Pancreas (tissue), 10 donors: ENCODE data around the gene TRIM68. TPM values are rescaled to one million over a fixed set of nuclear protein-coding genes. Genes with fewer than 3 reads are reported as not detected.

Experiments
- ATAC-seq, 4 donors: fragments of 200-7000 bp; cut with Tn5 transposase; one replicate each; pipeline versions ENCODE4 v1.8.0 to v1.9.1; 2020; ENCODE audit warnings: mild to moderate bottlenecking in 4 of 4, moderate library complexity in 4 of 4
- DNase-seq, 6 donors: peaks; one replicate each; pipeline ENCODE4 v3.0.0-alpha.2; 2020
- FAIRE-seq: peaks from 2 replicates; lab custom pipeline; 2012; peaks lifted over from hg19 to GRCh38; lab: Jason Lieb, UNC
- H3K27ac ChIP-seq, 4 donors: fragments of 200-600 bp; sonication (generic); 1 replicate in 3 of 4; 2 replicates in 1 of 4; pipeline versions ENCODE4 v1.5.0 to v1.8.0; 2020
- H3K27me3 ChIP-seq, 4 donors: fragments of 200-600 bp; one replicate each; pipeline ENCODE4 v1.8.0; 2021
- H3K36me3 ChIP-seq, 3 donors: fragments of 200-600 bp; sonication (generic) in 1 of 3; one replicate each; pipeline versions ENCODE4 v1.5.0 to v1.8.0; 2020 to 2021
- H3K4me1 ChIP-seq, 3 donors: fragments of 200-600 bp; one replicate each; pipeline ENCODE4 v1.8.0; 2021
- H3K4me3 ChIP-seq, 4 donors: fragments of 200-600 bp; sonication (generic) in 2 of 4; one replicate each; pipeline versions ENCODE4 v1.5.0 to v1.8.0; 2020 to 2021
- H3K9me3 ChIP-seq, 4 donors: fragments of 200-600 bp; one replicate each; pipeline ENCODE4 v1.8.0; 2021
- WGBS, 2 donors: extraction: QIAGEN DNeasy Blood & Tissue Kit; methylation state at CpG; one replicate each; pipeline ENCODE4 v1.1.7; 2013; 5-methylcytosine and 5-hydroxymethylcytosine counted together
- intact Hi-C, 3 donors: fragments of 100-400 bp; cut with DNase I; formaldehyde crosslinking; loops; one replicate each; pipeline versions ENCODE4 v1.11.1 to v1.14.2; 2022
- polyA plus RNA-seq, 2 donors: library from polyadenylated mRNA; stranded (reverse); fragments of 200-250 nt; gene quantifications; one replicate each; pipeline ENCODE4 v1.2.3, GENCODE V29; 2013
- total RNA-seq, 6 donors: library from RNA; stranded (reverse); fragmentation: NEBNext Ultra II Directional in 4 of 6; extraction: Animal tissue kit (Norgen Biotek cat#: 25700) in 4 of 6; gene quantifications; one replicate each; pipeline versions ENCODE4 v1.2.1 to v1.2.4, GENCODE V29; 2021 to 2023
- TF ChIP-seq, protein P1 (sequence below), 4 donors: fragments of 200-600 bp; sonication (generic) in 3 of 4; IDR thresholded peaks; one replicate each; pipeline versions ENCODE4 v1.5.0 to v1.8.0; 2021; ENCODE audit warnings: antibody characterized with exemption in 4 of 4
- donor health status: healthy with polysubstance abuse.
- donor health status: DM: no; HTN: no; CAD: no; lungs with moderate emphysema.
- donor health status: DM: no; HTN: no; CAD: no.
- donor health status: control.
- donor health status: control.
- donor health status: Bipolar disorder and iron deficiency.
- donor health status: DM: yes; HTN: yes; CAD: no.
- donor health status: DM: no; HTN: no; CAD: no.
- donor health status: DM: no; HTN: no; CAD: no.
- donor health status: DM: yes; HTN: yes; CAD: no.

Gene TRIM68
- total and polyA plus RNA-seq, 8 donors: 3.7 to 10.6 (median 6.1) TPM

DNA sequence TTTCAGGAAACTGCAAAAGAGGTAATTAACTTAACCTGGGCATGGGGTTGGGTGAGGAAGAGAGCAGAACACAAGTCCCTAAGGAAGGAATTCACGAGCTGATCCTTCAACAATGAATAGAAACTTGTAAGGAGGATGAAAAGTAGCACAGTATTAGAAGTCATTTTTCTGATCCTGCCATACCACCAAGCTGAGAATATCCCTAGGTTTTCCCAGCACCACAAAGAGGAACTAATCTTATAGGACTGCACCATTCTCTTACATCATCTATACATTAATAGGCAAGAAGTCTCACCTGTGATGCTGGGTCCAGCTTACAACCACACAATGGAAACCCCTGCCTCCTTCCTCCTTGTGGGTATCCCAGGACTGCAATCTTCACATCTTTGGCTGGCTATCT lies 14.3 kb downstream of the TRIM68 start, which contains the start of gene OR52I1:
OR52I1 (plus strand) TSS at position 301 of the 400 bp plus-strand sequence; CDS start at position 301, 0 bp downstream.
- intact Hi-C loops: no loop called here
- H3K9me3 ChIP-seq: no peaks in the 10 kb centered on the region
- H3K4me1 ChIP-seq: no peaks in the 10 kb centered on the region
- no peaks in the 10 kb centered on the region for H3K36me3 ChIP-seq
- no peak within 1 kb of the TSS for H3K4me3 ChIP-seq
- DNase-seq: no peak
- no peak for ATAC-seq
- no peaks in the 10 kb centered on the region for H3K27me3 ChIP-seq
- WGBS, 2 donors: 67 to 88% methylated on average over 1 of the region's 1 CpG
- TF ChIP-seq, protein P1, sequence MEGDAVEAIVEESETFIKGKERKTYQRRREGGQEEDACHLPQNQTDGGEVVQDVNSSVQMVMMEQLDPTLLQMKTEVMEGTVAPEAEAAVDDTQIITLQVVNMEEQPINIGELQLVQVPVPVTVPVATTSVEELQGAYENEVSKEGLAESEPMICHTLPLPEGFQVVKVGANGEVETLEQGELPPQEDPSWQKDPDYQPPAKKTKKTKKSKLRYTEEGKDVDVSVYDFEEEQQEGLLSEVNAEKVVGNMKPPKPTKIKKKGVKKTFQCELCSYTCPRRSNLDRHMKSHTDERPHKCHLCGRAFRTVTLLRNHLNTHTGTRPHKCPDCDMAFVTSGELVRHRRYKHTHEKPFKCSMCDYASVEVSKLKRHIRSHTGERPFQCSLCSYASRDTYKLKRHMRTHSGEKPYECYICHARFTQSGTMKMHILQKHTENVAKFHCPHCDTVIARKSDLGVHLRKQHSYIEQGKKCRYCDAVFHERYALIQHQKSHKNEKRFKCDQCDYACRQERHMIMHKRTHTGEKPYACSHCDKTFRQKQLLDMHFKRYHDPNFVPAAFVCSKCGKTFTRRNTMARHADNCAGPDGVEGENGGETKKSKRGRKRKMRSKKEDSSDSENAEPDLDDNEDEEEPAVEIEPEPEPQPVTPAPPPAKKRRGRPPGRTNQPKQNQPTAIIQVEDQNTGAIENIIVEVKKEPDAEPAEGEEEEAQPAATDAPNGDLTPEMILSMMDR (IDR thresholded peaks at IDR 0.05): no peak
- FAIRE-seq: no peak
- H3K27ac ChIP-seq: no peak within 1 kb of the TSS

DNA sequence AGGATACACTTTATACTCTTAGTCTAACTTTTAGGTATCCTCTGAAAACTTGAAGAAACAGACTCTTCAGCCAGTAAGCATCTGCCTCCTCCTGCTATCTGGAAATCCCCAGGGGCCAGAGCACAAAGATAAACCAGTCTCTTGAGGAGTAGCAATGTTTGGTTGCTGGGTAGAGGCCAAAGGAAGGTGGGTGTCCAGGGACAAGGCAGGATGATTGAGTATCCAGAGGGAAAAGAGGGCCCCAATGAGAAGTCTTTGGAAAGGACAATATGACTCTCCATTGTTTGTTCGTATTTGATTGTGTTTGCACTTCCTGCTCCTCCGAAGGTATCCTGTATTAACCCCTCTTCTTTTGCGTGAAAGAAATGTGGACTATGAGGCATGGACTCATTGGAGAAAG lies 19.0 kb downstream of the TRIM68 start:
- Histone ChIP-seq H3K4me3 (no peak overlapping the region), H3K4me1 (no peaks in the 10 kb centered on the region), H3K36me3 (no peaks in the 10 kb centered on the region), H3K9me3 (no peaks in the 10 kb centered on the region), H3K27me3 (no peaks in the 10 kb centered on the region), H3K27ac (no peak overlapping the region)
- ATAC-seq (no peak), DNase-seq (no peak), FAIRE-seq (no peak)
- intact Hi-C loops: no loop called here
- WGBS, 2 donors: 34 to 40% methylated on average over 3 of the region's 3 CpGs
- TF ChIP-seq, protein P1 (IDR thresholded peaks at IDR 0.05): no peak

DNA sequence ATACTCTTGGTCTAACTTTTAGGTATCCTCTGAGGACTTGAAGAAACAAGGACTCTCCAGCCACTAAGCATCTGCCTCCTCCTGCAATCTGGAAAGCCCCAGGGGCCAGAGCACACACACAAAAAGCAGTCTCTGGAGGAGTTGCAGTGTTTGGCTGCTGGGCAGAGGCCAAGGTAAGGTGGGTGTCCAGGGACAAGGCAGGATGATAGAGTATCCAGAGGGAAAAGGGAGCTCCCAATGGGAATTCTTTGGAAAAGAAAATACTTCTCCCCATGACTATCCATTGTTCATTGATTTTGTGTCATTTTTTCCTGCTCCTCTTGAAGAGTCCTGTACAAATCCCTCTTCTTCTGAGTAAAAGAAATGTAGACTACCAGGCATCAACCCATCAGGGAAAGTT lies 26.6 kb downstream of the TRIM68 start, which contains the start of gene OR52I2:
OR52I2 (plus strand) TSS at position 301 of the 400 bp plus-strand sequence.
- ATAC-seq (no peak), DNase-seq (no peak), FAIRE-seq (no peak)
- Histone ChIP-seq H3K36me3 (no peaks in the 10 kb centered on the region), H3K4me1 (no peaks in the 10 kb centered on the region), H3K9me3 (no peaks in the 10 kb centered on the region), H3K4me3 (no peak within 1 kb of the TSS), H3K27ac (no peak within 1 kb of the TSS), H3K27me3 (peaks cover 0 to 4% (median 0%) of the 10 kb centered on the region in 4 donors)
- intact Hi-C loops: no loop called here
- TF ChIP-seq, protein P1 (IDR thresholded peaks at IDR 0.05): no peak

DNA sequence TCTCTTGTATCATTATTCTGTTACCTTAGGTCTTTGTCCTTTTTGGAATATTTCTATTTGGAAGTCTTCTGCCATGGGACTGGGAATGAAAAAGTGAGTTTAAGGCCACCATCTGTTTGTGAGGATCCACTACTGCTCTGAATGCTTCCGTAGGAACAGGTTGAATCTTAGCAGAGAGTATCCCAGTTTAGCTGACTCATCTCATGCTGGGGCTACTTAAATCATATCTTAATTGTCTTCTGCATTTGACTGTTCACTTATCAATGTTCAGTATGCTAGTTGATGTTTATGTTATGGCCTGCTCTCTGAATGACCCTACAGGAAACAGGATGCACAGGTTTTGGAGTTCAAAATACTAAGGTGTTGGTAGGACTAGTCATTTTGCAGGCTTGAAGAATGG lies 27.9 kb downstream of the TRIM68 start:
- TF ChIP-seq, protein P1 (IDR thresholded peaks at IDR 0.05): no peak
- intact Hi-C loops: no loop called here
- DNase-seq (no peak), ATAC-seq (no peak), FAIRE-seq (no peak)
- WGBS, 2 donors: 72 to 94% methylated on average over 1 of the region's 1 CpG
- no peaks in the 10 kb centered on the region for H3K36me3 ChIP-seq
- peaks cover 0 to 4% (median 0%) of the 10 kb centered on the region in 4 donors for H3K27me3 ChIP-seq
- H3K4me3 ChIP-seq: no peak overlapping the region
- H3K27ac ChIP-seq: no peak overlapping the region
- H3K9me3 ChIP-seq: no peaks in the 10 kb centered on the region
- H3K4me1 ChIP-seq: no peaks in the 10 kb centered on the region

DNA sequence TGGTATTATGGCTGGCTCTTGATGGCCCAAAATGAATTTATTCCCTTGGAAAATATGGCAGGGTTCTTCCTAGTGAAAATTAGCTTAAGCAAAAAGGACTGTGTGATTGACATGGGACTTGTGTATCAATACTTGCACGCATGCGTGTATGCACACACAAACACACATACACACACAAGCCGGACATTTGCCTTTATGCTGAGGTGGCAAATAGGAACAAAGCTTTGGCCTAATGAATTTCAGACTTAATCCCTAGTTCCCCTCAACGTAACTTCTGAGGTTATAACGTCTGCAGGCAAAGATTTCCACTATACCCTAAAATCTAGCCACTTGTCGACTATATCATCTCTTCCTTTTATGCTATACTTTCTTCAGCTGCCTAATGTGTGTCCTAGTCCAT lies 29.4 kb downstream of the TRIM68 start:
- no peaks in the 10 kb centered on the region for H3K36me3 ChIP-seq
- intact Hi-C loops: no loop called here
- peaks cover 0 to 4% (median 0%) of the 10 kb centered on the region in 4 donors for H3K27me3 ChIP-seq
- H3K4me3 ChIP-seq: no peak overlapping the region
- no peak for FAIRE-seq
- WGBS, 2 donors: 83 to 87% methylated on average over 6 of the region's 6 CpGs
- no peak for DNase-seq
- no peaks in the 10 kb centered on the region for H3K9me3 ChIP-seq
- no peaks in the 10 kb centered on the region for H3K4me1 ChIP-seq
- no peak for ATAC-seq
- TF ChIP-seq, protein P1 (IDR thresholded peaks at IDR 0.05): no peak
- no peak overlapping the region for H3K27ac ChIP-seq
